ENCODE results near the gene PLXDC2.

DNA sequence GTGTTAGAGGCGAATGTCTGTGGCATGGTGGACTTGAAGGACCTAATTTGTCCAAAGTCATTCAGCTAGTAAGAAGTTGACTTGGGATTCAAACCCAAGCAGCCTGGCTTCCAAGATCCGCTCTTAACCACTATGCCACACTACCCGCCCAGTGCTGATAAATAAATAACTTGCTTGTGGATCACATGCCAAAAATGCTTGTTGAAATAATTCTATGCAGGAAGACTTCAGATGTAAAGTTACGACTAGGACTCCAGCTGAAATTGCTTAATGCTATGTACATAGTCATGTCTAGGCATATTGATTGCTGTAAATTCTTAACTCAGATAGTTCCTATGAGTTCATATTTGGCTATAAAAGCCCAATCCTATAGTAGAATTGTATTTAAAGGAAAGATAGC is 76.0 kb downstream of the PLXDC2 start:
- TF ChIP-seq POLR2A (IDR thresholded peaks at IDR 0.05): no peak
- TF ChIP-seq, protein P1, sequence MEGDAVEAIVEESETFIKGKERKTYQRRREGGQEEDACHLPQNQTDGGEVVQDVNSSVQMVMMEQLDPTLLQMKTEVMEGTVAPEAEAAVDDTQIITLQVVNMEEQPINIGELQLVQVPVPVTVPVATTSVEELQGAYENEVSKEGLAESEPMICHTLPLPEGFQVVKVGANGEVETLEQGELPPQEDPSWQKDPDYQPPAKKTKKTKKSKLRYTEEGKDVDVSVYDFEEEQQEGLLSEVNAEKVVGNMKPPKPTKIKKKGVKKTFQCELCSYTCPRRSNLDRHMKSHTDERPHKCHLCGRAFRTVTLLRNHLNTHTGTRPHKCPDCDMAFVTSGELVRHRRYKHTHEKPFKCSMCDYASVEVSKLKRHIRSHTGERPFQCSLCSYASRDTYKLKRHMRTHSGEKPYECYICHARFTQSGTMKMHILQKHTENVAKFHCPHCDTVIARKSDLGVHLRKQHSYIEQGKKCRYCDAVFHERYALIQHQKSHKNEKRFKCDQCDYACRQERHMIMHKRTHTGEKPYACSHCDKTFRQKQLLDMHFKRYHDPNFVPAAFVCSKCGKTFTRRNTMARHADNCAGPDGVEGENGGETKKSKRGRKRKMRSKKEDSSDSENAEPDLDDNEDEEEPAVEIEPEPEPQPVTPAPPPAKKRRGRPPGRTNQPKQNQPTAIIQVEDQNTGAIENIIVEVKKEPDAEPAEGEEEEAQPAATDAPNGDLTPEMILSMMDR (IDR thresholded peaks at IDR 0.05): no peak

Measured in vagina (tissue), 2 donors.